OCI-LY1 (cell line): ENCODE data around the gene CTDSPL.

Source experiments
- H2AFZ ChIP-seq: fragments of 200-600 bp; sonication (generic), shearing (Covaris generic); 2 replicates; pipeline ENCODE4 v1.6.0; 2014; ENCODE audit warnings: antibody characterized with exemption, mild to moderate bottlenecking, low read length
- H3F3A ChIP-seq: fragments of 200-600 bp; sonication (generic), shearing (Covaris generic); 2 replicates; pipeline ENCODE4 v1.6.0; 2014; ENCODE audit warnings: mild to moderate bottlenecking, antibody characterized with exemption, low read length, moderate library complexity; ENCODE audit not compliant: insufficient read depth
- H3K27ac ChIP-seq: fragments of 200-600 bp; sonication (generic); 2 replicates; pipeline ENCODE4 v1.5.1; 2014; ENCODE audit warnings: low read length, mixed run types, mild to moderate bottlenecking, low read depth; ENCODE audit not compliant: poor library complexity, severe bottlenecking
- H3K27me3 ChIP-seq: fragments of 200-600 bp; sonication (generic); 2 replicates; pipeline ENCODE4 v1.6.0; 2014; ENCODE audit warnings: antibody characterized with exemption, mild to moderate bottlenecking, low read length, moderate library complexity; ENCODE audit not compliant: insufficient read depth
- H3K36me3 ChIP-seq: fragments of 200-600 bp; sonication (generic); 2 replicates; pipeline ENCODE4 v1.6.1; 2014; ENCODE audit warnings: mild to moderate bottlenecking, antibody characterized with exemption, low read length, moderate library complexity, mixed read lengths; ENCODE audit not compliant: insufficient read depth
- H3K4me1 ChIP-seq: fragments of 200-600 bp; sonication (generic); 2 replicates; pipeline ENCODE4 v1.5.1; 2014; ENCODE audit warnings: mild to moderate bottlenecking, low read length, moderate library complexity; ENCODE audit not compliant: insufficient read depth, severe bottlenecking
- H3K4me2 ChIP-seq: fragments of 200-600 bp; sonication (generic), shearing (Covaris generic); 2 replicates; pipeline ENCODE4 v1.6.1; 2014; ENCODE audit warnings: low read length
- H3K4me3 ChIP-seq: fragments of 200-600 bp; sonication (generic); 2 replicates; pipeline ENCODE4 v1.5.1; 2014; ENCODE audit warnings: low read length, low read depth, mild to moderate bottlenecking, mixed read lengths; ENCODE audit not compliant: poor library complexity, severe bottlenecking
- H3K79me2 ChIP-seq: fragments of 200-600 bp; shearing (Covaris generic); 2 replicates; pipeline ENCODE4 v1.6.1; 2016; ENCODE audit warnings: mixed run types, low read length, mixed read lengths; ENCODE audit not compliant: insufficient read depth
- H3K9ac ChIP-seq: fragments of 200-600 bp; sonication (generic), shearing (Covaris generic); 2 replicates; pipeline ENCODE4 v1.6.1; 2014; ENCODE audit warnings: mild to moderate bottlenecking, low read length, mixed read lengths
- H3K9me2 ChIP-seq: fragments of 200-600 bp; sonication (generic), shearing (Covaris generic); 2 replicates; pipeline ENCODE4 v1.6.1; 2014; ENCODE audit warnings: low read depth, mild to moderate bottlenecking, low read length, mixed read lengths
- H3K9me3 ChIP-seq: fragments of 200-600 bp; shearing (Covaris generic); 2 replicates; pipeline ENCODE4 v1.6.1; 2014; ENCODE audit warnings: low read length, mixed read lengths
- H4K20me1 ChIP-seq: fragments of 200-600 bp; sonication (generic), shearing (Covaris generic); 2 replicates; pipeline ENCODE4 v1.6.0; 2016; ENCODE audit warnings: mild to moderate bottlenecking, low read length; ENCODE audit not compliant: insufficient read depth
- EZH2 ChIP-seq: fragments of 200-600 bp; sonication (generic), shearing (Covaris generic); IDR thresholded peaks from 2 replicates; pipeline ENCODE4 v1.8.0; 2017; ENCODE audit warnings: borderline replicate concordance, mixed run types, mild to moderate bottlenecking, antibody characterized with exemption, low read length, moderate library complexity, mixed read lengths
- TF ChIP-seq, protein P1 (sequence below): fragments of 200-600 bp; sonication (generic), shearing (Covaris generic); IDR thresholded peaks from 2 replicates; pipeline ENCODE4 v1.5.1; 2017; ENCODE audit warnings: mild to moderate bottlenecking, antibody characterized with exemption, low read length, moderate library complexity, mixed read lengths

The CTDSPL gene

DNA sequence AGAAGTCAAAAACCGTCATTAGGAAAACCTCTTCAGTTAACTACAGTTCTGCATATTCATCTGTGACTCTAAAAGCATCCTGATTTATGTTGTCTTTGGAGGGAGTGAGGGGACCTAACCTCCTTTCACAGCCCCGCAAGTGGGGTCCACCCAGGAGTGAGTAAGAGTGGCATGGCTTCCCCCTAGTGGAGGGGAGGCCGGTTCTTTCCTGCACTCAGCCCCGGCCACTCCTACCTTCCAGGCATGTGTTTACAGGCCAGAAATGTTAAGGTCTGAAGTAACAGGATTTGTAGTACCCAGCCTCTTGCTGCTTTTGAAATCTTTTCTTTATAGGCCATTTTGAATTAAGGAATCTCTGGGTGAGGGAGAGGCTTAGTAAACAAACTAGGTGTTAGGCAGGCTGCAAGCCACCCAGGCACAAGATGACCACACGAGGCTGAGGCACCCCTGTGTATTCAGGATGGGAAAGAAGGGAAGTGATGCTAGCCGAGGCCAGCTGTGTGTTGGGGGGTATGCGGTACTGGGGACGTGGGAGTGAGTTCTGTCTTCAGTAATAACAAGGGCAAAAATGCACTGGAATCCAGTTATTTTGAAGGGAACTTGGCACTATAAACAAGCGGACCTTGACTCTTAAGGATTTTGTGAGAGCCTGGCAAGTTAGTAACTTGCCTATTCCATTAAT, 50.5 kb downstream of the CTDSPL start:
- Histone ChIP-seq H3K9ac (peak overlapping the region; percentile 23; the same call in 1 of the 2 replicates), H4K20me1 (no peaks in the 10 kb centered on the region), H3F3A (peaks cover 5% of the 10 kb centered on the region; the same call in 1 of the 2 replicates), H3K9me3 (no peaks in the 10 kb centered on the region), H3K9me2 (no peaks in the 10 kb centered on the region), H3K4me1 (peaks cover 58% of the 10 kb centered on the region), H3K36me3 (no peaks in the 10 kb centered on the region), H3K27me3 (no peaks in the 10 kb centered on the region), H3K79me2 (no peaks in the 10 kb centered on the region), H2AFZ (0 out of 2 replicates have a peak overlapping the region, but pooled peaks have one; percentile 65), H3K4me2 (no peak overlapping the region; the same call in 1 of the 2 replicates), H3K4me3 (no peak overlapping the region), H3K27ac (peak overlapping the region; percentile 98)
- TF ChIP-seq, protein P1, sequence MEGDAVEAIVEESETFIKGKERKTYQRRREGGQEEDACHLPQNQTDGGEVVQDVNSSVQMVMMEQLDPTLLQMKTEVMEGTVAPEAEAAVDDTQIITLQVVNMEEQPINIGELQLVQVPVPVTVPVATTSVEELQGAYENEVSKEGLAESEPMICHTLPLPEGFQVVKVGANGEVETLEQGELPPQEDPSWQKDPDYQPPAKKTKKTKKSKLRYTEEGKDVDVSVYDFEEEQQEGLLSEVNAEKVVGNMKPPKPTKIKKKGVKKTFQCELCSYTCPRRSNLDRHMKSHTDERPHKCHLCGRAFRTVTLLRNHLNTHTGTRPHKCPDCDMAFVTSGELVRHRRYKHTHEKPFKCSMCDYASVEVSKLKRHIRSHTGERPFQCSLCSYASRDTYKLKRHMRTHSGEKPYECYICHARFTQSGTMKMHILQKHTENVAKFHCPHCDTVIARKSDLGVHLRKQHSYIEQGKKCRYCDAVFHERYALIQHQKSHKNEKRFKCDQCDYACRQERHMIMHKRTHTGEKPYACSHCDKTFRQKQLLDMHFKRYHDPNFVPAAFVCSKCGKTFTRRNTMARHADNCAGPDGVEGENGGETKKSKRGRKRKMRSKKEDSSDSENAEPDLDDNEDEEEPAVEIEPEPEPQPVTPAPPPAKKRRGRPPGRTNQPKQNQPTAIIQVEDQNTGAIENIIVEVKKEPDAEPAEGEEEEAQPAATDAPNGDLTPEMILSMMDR: peak; percentile 73
- TF ChIP-seq EZH2: no peak

DNA sequence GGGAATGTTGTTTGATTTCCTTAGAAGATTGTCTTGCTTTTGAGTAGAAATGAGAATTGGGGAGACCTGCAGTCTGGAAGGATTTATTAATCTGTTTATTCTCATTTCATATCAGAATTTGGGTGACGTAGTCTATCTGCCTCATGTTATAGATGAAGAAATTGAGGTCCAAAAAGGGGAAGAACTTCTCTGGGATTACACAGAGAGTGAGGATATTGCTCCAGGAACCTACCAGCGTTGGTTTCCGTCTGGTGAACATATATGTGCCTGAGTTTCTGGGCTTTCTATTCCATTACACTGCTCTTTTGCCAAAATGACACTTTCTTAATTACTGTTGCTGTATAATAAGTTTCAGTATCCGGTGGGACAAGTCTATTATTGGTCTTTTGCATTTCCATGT, 51.8 kb downstream of the CTDSPL start:
- Histone ChIP-seq H3K4me1 (peaks cover 45% of the 10 kb centered on the region), H3F3A (no peaks in the 10 kb centered on the region), H4K20me1 (no peaks in the 10 kb centered on the region), H3K4me2 (no peak overlapping the region), H3K36me3 (no peaks in the 10 kb centered on the region), H3K9me3 (no peaks in the 10 kb centered on the region), H3K4me3 (no peak overlapping the region), H2AFZ (no peak overlapping the region), H3K9me2 (no peaks in the 10 kb centered on the region), H3K27ac (no peak overlapping the region), H3K27me3 (no peaks in the 10 kb centered on the region), H3K9ac (no peak overlapping the region), H3K79me2 (no peaks in the 10 kb centered on the region)
- TF ChIP-seq, protein P1: no peak
- TF ChIP-seq EZH2: no peak

DNA sequence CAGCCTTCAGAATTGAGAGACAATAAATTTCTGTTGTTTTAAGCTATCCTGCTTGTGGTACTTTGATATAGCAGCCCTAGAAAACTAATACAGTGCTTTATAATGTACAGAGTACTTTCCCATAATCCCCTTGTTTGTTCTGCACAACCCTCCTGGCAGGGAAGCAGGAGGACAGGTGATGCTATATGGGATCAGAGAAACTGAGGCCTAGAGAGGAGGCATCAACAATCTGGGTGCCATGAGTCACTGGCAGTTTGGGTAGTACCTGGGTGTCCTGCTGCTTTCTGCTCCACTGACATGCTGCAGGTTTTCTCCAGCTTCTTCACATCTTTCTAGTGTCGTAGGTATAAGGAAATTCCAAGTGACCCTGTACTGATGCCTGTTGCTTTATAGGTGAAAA, 55.0 kb downstream of the CTDSPL start:
- Histone ChIP-seq H3K4me2 (no peak overlapping the region), H3K27ac (no peak overlapping the region), H3F3A (no peaks in the 10 kb centered on the region), H3K9me3 (no peaks in the 10 kb centered on the region), H3K27me3 (no peaks in the 10 kb centered on the region), H3K36me3 (no peaks in the 10 kb centered on the region), H3K4me1 (peaks cover 19% of the 10 kb centered on the region), H4K20me1 (no peaks in the 10 kb centered on the region), H3K4me3 (no peak overlapping the region), H3K79me2 (no peaks in the 10 kb centered on the region), H2AFZ (peak overlapping the region; percentile 30; the same call in 1 of the 2 replicates), H3K9me2 (no peaks in the 10 kb centered on the region), H3K9ac (no peak overlapping the region)
- TF ChIP-seq, protein P1: no peak
- no peak for TF ChIP-seq EZH2
